ENCODE measurements around the gene CRK. TPM values are rescaled to one million over a fixed set of nuclear protein-coding genes. Genes with fewer than 3 reads are reported as not detected.

CRK gene
- total RNA-seq, 1 donor, result 106 TPM

GRCh38 chr17:1376061-1376460 lies 80.0 kb downstream of the CRK start:
- DNase-seq (ENCODE audit: low read depth), result no peak
- H3K4me3 ChIP-seq (ENCODE audit: low read depth, low read length), result no peak overlapping the region
- no peak for TF ChIP-seq CTCF (IDR thresholded peaks at IDR 0.05; ENCODE audit: insufficient read depth, low read length)

GRCh38 chr17:1375615-1376014 lies 80.4 kb downstream of the CRK start:
- H3K4me3 ChIP-seq (ENCODE audit: low read depth, low read length), result no peak overlapping the region
- no peak for DNase-seq (ENCODE audit: low read depth)
- no peak for TF ChIP-seq CTCF (IDR thresholded peaks at IDR 0.05; ENCODE audit: insufficient read depth, low read length)

- no peak for DNase-seq (ENCODE audit: low read depth)
- no peak overlapping the region for H3K4me3 ChIP-seq (ENCODE audit: low read depth, low read length)
- TF ChIP-seq CTCF (IDR thresholded peaks at IDR 0.05; ENCODE audit: insufficient read depth, low read length), result no peak
Measured at GRCh38 chr17:1374431-1375177, 81.4 kb downstream of the CRK start.

GRCh38 chr17:1373707-1374237 lies 82.3 kb downstream of the CRK start:
- DNase-seq (ENCODE audit: low read depth), result no peak
- TF ChIP-seq CTCF (IDR thresholded peaks at IDR 0.05; ENCODE audit: insufficient read depth, low read length), result no peak
- no peak overlapping the region for H3K4me3 ChIP-seq (ENCODE audit: low read depth, low read length)

GRCh38 chr17:1372618-1373017 lies 83.4 kb downstream of the CRK start:
- no peak overlapping the region for H3K4me3 ChIP-seq (ENCODE audit: low read depth, low read length)
- no peak for TF ChIP-seq CTCF (IDR thresholded peaks at IDR 0.05; ENCODE audit: insufficient read depth, low read length)
- DNase-seq (ENCODE audit: low read depth), result no peak

- no peak for DNase-seq (ENCODE audit: low read depth)
- no peak overlapping the region for H3K4me3 ChIP-seq (ENCODE audit: low read depth, low read length)
- no peak for TF ChIP-seq CTCF (IDR thresholded peaks at IDR 0.05; ENCODE audit: insufficient read depth, low read length)
Measured at GRCh38 chr17:1371893-1372590, 84.0 kb downstream of the CRK start.

Other genes starting within 250 kb of the CRK start
- gene BHLHA9, start 185.8 kb downstream of the CRK start, total RNA-seq (ENCODE audit: low replicate concordance), result not detected in 2 replicates
- not detected in 2 replicates for gene TRARG1, start 176.6 kb downstream of the CRK start, total RNA-seq (ENCODE audit: low replicate concordance)
- 628 and 1,755 TPM in 2 replicates for gene YWHAE, start 56.0 kb downstream of the CRK start, total RNA-seq (ENCODE audit: low replicate concordance)
- 127 and 139 TPM in 2 replicates for gene MYO1C, start 36.5 kb upstream of the CRK start, total RNA-seq (ENCODE audit: low replicate concordance)
- 13.2 and 27.3 TPM in 2 replicates for gene INPP5K, start 60.4 kb upstream of the CRK start, total RNA-seq (ENCODE audit: low replicate concordance)
- gene PITPNA, start 106.6 kb upstream of the CRK start, total RNA-seq (ENCODE audit: low replicate concordance), result 28.4 and 33.3 TPM in 2 replicates
- gene SLC43A2, start 172.6 kb upstream of the CRK start, total RNA-seq (ENCODE audit: low replicate concordance), result 3.0 and 9.3 TPM in 2 replicates
- gene SCARF1, start 189.5 kb upstream of the CRK start, total RNA-seq (ENCODE audit: low replicate concordance), result 0.90 and 1.3 TPM in 2 replicates
- gene RILP, start 193.6 kb upstream of the CRK start, total RNA-seq (ENCODE audit: low replicate concordance), result 9.7 and 10.7 TPM in 2 replicates
- 59.7 and 138 TPM in 2 replicates for gene PRPF8, start 228.6 kb upstream of the CRK start, total RNA-seq (ENCODE audit: low replicate concordance)